Measurements from ENCODE around the gene ZFTA.
"Not testable (repeated sequence)": the region's sequence is repeated elsewhere in the genome, so short reads cannot be mapped to it uniquely, and the experiment has no call there.

ZFTA gene

DNA sequence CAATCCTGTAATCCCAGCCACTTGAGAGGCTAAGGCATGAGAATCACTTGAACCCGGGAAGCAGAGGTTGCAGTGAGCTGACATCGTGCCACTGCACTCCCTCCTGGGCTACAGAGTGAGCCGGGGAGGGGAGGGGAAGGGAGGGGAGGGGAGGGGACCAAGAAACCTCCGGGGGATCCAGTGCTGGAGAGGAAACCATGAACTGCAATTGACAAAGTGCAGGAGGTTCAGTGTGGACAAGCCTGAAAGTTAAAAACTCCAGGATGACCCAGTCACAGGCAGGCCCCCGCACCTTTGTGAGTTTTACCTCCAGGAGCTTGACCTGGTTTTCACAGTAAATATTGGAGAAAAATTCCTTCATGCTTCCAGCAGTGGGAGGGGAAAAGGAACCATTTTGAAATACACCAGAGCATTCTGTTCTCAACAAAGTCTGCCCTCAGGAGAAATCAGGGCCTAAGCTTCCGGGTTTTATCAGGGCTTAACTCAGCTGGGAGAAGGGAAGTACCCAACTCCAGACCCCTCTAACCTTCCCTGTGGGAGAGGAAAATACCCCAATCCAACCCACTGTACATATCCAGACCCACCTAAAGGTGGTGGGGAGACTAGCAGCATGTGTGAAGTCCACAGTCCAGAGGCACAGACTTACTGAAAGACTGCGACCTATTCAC, 15.5 kb upstream of the ZFTA start:
- in situ Hi-C loops (cut with HindIII; ENCODE audit: low pct_ligation_motif_present, low pct_unique_long_range_greater_than_20kb, low sequenced_read_pairs) = no loop called here
- DNase-seq = no peak

DNA sequence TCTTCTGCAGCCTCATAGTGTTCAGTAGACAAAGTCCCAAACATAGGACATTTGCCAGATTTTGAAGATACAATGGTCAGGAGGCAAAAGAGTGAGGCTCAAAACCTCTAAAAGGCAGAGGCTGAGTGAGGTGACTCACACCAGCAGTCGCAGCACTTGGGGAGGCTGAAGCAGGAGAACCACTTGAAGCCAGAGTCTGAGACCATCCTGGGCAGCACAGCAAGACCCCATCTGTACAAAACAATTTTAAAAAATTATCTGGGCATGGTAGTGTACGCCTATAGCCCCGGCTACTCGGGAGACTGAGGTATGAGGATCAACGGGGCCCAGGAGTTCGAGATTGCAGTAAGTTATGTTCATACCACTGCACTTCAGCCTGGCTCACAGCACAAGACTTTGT, 14.2 kb upstream of the ZFTA start:
- DNase-seq = no peak
- in situ Hi-C loops (cut with HindIII; ENCODE audit: low pct_ligation_motif_present, low pct_unique_long_range_greater_than_20kb, low sequenced_read_pairs) = no loop called here

DNA sequence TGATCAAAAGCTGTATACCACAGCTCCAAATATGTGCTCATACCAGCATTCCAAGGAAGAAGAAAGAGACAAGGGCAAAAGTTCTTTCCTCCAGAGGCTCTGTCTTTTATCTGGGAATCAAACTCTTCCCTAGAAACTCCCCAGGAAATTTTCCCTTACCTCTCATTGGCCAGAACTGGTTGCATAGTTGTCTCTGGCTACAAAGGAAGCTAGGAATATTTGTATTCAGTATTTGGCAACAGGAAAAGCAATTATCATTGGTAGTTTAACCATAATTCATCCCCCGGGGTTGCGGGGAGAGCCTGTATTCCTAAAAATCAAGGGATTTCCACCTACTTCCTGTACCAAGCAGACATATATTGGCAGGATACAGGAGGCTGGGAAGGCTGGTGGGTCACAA, 10.5 kb upstream of the ZFTA start:
- no peak for DNase-seq
- in situ Hi-C loops (cut with HindIII; ENCODE audit: low pct_ligation_motif_present, low pct_unique_long_range_greater_than_20kb, low sequenced_read_pairs) = no loop called here

DNA sequence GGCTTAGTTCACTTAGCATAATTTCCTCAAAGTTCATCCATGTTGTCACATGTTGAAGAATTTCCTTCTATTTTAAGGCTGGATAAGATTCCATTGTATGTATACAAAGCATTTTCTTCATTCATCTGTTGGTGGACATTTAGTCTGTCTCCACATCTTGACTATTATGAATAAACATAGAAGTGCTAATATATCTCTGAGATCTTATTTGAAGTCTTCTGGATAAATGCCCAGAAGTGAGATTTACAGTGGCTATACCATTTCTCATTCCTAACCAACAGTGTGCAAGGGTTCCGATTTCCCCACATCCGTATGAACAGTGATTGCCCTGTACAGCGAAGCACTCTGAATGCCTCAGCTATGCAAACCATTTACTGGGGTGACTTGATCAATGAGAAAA, 6.6 kb upstream of the ZFTA start:
- in situ Hi-C loops (cut with HindIII; ENCODE audit: low pct_ligation_motif_present, low pct_unique_long_range_greater_than_20kb, low sequenced_read_pairs) = no loop called here
- no peak for DNase-seq

DNA sequence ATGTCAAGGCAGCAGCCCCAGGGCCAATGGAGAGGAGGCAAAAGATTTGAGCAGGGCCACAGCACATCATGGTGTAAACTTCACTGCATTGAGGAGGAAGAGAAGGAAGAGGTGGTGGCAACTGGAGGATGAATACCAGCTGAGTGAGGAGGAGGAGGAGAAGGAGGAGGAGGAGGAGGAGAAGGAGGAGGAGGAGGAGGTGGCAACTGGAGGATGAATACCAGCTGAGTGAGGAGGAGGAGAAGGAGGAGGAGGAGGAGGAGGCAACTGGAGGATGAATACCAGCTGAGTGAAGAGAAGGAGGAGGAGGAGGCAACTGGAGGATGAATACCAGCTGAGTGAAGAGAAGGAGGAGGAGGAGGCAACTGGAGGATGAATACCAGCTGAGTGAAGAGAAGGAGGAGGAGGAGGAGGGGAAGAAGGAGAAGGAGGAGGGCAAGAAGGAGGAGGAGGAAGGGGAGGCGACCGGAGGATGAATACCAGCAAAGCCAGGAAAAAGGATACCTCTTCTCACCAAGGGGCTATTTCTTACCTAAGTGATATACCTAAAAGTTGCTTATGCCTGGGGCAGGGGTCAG, 3.3 kb upstream of the ZFTA start:
- in situ Hi-C loops (cut with HindIII; ENCODE audit: low pct_ligation_motif_present, low pct_unique_long_range_greater_than_20kb, low sequenced_read_pairs); DNase-seq: not testable (repeated sequence)

DNA sequence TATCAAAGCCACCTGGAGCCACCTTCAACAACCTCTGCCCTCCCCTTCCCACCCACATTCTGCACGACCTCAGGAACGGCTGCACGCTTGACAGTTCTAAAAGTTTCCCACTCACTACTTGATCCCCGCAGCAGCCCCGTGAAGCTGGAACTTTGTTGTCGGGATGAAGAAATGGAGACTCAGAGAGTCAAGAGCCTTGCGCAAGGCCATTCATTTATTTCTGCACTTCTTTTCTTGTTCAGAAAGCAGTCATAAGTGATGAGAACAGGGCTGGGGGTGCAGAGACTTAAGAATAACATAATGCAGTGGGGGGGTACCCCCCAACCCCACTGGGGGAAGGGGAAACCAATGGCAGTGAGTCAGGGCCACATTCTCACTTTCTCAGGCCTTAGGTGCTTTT, 2.2 kb upstream of the ZFTA start:
- in situ Hi-C loops (cut with HindIII; ENCODE audit: low pct_ligation_motif_present, low pct_unique_long_range_greater_than_20kb, low sequenced_read_pairs) = no loop called here

DNA sequence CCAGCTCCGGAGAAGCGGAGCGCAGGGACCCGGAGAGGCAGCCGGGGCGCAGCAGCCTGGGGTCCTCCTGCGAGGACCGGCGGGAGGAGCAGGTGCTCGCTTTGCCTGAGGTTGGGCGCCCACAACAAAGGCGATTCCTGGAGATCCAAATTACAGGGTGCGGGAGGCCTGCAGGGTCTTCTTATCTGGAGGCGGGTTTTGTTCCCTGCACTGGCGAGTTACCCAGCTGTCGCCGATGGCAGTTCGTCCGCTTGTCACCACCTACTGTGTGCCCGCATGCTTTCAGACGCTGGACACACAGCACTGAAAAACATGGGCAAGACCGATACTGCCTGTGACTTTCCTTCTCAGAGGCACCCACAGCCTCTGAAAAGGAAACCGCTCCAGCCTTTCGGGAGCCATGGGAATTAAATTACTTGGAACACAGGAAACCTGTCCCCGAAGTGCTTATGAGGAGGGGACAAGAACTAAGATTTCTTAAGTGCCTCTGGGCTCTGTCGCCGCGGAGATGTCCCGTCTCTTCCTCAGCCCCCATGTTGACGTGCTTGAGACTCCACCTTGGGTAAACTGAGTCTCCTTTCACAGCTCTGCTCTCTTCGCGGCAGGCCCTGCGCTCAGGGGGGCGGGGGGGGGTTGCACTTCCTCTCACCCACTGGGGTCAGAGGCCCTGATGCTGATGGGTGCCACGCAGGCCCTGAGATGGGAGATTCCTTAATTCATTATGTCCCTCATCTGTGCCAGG, 1.3 kb upstream of the ZFTA start:
- in situ Hi-C loops (cut with HindIII; ENCODE audit: low pct_ligation_motif_present, low pct_unique_long_range_greater_than_20kb, low sequenced_read_pairs) = no loop called here
- no peak for DNase-seq

More for the DNA sequence above, 2.2 kb upstream of the ZFTA start:
- no peak for DNase-seq

DNA sequence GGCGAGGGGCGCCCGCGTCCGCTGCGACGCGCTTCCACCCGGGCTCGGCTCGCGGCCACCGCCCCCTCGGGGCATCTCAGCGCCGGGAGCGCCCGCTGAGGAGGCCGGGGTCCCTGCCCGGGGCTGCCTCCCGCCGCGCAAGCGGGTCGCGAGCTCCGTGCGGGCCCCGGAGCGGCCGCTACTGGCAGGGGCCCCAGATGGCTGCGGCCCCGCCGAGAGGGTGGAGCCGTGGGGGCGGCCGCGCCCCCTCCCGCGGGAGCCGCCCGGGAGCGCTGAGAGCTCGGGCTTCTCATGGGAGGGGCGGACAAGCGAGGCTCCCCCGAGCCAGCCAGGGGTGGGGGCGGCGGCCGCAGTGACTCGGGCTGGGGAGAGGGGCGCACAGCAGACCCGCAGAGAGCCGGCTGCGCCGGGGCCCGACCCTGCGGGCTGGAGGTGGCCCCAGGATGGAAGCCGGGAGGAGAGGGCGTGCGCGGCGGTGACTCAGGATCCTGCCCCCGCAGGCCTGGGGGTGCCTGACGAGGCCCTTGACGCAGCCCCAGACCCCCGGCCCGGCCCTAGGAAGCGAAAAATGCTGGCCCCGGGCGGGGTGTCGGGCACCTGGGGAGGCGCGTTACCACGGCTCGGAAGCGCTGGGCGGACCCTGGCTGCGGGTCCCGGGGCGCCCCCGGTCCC, 603 bp upstream of the ZFTA start:
- DNase-seq = peak; percentile 37
- in situ Hi-C loops (cut with HindIII; ENCODE audit: low pct_ligation_motif_present, low pct_unique_long_range_greater_than_20kb, low sequenced_read_pairs) = no loop called here

DNA sequence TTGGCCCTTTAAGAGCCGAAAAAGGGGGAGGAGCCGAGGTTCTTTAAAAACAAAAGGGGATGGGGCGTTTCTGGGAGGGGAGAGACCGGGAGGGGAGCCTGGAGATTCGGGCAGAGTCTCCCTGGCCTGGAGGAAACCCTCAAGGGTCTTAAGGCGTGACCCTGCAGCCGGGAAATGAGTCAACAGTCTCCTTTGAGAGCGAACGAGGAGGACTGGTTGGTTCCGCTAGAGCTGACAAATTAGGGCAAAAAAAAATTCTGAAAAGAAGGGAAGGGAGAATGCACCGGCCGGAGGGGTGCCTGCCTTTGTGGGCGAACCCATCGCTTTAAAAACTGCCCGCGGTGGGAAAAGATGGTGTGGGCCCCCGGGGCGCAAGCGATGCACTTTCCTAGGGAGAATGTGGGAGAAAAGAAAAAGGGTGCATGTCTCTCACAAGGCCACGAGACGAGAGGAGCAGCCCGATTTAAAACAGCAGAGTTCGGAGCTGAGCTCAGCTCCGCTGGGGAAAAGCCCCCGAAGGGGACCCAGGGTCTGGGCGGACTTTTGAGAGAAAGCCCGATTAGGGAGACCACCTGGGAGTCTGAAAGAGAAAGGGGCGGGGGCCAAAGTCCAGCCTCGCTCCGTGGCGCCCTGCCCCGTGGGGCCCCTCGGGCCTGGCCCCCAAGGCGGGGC, 874 bp downstream of the ZFTA start:
- DNase-seq = peak; percentile 57
- in situ Hi-C loops (cut with HindIII; ENCODE audit: low pct_ligation_motif_present, low pct_unique_long_range_greater_than_20kb, low sequenced_read_pairs) = no loop called here

DNA sequence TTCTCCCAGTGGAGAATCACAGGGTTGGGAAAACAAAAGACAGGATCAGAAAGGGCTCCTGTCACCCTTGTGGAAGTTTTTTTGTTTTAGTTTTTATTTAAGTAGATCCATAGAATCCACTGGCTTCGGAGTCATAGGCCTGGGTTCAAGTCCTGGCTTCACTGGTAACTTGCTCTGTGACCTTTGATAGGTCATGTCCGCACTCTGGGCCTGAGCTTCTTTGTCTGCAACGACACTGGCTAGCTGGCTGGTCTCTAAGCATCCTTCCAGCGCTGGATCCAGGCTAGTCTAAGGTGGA, 1.4 kb downstream of the ZFTA start:
- in situ Hi-C loops (cut with HindIII; ENCODE audit: low pct_ligation_motif_present, low pct_unique_long_range_greater_than_20kb, low sequenced_read_pairs) = no loop called here
- no peak for DNase-seq

DNA sequence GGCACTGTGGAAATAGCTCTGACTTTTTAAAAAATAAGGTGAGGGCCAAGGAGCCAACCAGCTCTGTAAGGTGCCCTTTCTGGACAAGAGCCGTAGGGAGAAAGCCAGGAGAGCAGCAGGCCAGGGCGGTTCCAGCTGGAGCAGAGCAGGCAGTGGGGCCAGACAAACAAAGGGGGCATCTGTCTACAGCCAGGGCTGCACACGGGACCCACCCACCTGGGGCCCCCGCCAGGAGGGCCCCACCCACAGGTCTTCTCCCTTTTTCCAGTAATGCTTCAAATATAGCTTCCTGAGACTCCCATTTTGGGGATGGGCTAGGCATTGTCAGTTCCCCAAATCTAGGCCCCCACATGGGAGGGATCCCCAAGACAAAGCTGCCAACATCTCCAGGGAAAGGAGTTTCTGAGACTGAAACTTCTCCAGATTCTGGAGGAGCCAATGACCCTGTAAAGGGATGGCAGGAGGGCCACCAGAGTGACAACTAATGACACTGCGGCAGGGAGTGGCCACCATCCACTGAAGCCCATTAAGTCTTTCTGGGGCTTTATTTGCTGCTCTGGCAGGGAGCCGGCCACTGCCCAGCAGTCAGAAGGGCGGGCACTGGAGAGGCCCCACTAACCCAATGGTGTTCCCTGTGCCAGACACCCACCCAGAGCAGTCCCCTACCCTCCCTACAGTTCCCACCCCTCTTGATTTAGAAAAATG, 1.9 kb downstream of the ZFTA start:
- in situ Hi-C loops (cut with HindIII; ENCODE audit: low pct_ligation_motif_present, low pct_unique_long_range_greater_than_20kb, low sequenced_read_pairs) = no loop called here
- no peak for DNase-seq

DNA sequence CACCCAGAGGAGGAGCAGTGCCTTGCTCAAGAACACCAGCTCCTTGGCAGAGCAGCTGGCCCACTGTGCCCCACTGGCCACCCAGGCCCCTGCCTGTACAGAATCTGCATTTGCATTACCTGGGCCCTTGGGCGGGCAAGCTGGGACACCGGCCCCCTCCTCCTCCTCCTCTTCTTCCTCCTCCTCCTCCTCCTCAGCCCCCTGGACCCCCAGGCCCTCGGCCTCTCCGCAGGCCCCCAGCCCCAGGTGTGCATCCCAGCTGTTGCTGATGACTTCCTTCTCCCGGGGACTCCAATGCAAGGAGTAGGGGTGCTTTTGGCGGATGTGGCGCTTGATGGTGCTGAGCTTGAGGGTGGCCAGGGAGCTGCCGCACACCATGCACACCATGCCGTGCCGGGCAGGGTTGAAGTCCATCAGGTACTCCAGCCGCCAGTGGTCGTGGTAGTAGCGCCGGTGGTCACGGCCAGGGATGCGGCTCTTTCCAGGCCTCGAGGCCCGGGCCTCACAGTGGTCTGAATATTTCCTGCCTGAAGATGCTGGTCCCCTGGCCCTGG, 2.8 kb downstream of the ZFTA start:
- DNase-seq = no peak
- in situ Hi-C loops (cut with HindIII; ENCODE audit: low pct_ligation_motif_present, low pct_unique_long_range_greater_than_20kb, low sequenced_read_pairs) = no loop called here

DNA sequence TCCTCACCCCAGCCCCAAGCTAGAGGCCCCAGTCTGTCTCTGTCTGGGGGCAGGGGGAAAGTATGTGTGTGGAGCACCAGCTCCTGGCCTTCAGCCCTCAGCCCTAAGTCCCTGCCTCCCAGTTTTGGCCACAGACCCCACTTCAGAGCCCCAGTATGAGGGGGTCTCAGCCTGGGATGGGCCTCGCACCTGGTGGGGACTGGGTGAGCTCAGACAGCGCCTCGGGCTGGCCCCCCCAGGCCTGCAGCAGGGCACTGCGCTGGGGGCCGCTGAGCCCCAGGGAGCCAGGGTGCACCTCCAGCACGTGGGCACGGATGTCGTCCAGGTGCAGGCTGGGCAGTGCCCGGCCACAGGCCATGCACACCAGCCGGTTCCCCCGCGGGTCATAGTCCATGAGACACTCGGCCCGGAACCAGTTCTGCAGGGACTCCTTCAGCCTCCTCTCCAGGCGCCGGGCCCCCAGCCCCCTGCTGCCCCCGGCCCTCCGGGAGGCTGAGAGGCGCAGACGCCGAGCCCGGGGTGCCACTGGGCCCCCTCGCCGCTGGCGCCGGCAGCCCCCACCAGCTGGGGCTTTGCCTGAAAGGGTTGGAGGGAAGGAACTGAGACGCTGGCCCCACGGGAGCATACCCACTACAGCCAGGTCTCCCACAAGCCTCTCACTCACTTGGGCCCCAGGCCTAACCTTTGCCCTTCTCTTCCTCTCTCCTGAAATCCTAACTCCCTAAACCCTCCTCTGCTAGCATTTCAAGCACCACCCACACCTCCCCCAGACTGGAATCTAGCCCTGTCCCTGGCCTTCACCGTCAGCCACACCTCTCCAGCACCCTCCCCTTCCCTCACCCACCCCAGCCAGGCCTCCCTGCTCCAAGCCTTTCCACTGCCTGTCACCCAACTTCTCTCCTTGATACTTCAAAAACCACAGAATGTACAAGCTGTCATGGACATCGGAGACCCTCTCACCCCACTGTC, 3.6 kb downstream of the ZFTA start:
- no peak for DNase-seq
- in situ Hi-C loops (cut with HindIII; ENCODE audit: low pct_ligation_motif_present, low pct_unique_long_range_greater_than_20kb, low sequenced_read_pairs) = no loop called here

DNA sequence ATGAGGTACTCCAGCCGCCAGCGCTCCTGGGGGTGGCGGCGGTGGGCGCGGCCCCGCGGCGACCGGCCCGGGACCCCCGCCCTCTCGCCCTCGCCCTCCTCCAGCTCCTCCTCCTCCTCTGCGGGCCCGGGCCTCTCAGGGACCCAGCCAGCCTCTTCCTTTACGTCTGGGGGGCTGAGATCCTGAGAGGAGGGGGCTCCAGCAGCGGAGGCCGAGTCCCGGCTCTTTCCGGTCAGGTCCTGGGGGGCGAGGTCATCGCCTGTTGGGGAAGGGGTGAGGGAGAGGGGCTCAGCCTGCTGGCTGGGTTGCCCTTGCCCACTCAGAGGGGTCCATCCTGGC, 4.3 kb downstream of the ZFTA start:
- no peak for DNase-seq
- in situ Hi-C loops (cut with HindIII; ENCODE audit: low pct_ligation_motif_present, low pct_unique_long_range_greater_than_20kb, low sequenced_read_pairs) = no loop called here

DNA sequence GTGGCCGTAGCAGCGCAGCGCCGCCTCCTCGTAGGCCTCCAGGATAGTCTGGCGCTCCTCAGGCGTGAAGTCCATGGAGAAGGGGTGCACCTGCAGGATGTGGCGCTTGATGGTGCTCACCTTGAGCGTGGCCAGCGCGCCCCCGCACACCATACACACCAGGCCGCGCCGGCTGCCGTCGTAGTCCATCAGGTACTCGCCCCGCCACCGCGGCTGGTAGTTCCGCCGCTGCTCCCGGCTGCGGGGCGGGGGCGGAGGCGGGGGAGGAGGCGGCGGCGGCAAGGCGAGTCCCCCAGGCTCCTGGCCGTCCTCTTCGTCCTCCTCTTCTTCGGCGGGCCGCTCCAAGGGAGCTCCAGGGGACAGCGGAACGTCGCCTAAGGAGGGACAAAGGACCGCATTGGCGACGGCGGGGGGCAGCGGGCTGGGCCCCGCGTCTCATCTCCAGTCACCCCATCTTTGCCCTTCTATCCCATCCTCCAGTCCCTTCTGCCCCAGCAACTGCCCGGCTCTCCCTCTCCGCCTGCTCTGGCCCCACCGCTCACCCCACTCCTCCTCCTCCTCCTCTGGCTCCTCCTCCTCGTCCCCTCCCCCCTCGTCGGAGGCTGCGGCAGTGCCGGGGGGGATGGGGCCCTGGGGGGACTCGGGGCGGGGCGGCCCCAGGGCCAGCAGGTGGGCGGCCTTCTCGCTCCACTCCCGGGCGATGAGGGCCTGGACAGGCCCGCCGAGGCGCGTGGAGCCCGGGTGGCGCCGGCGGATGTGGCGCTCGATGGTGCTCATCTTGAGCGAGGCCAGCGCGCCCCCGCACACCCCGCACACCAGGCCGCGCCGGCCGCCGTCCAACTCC, 4.9 kb downstream of the ZFTA start:
- in situ Hi-C loops (cut with HindIII; ENCODE audit: low pct_ligation_motif_present, low pct_unique_long_range_greater_than_20kb, low sequenced_read_pairs) = no loop called here
- no peak for DNase-seq

DNA sequence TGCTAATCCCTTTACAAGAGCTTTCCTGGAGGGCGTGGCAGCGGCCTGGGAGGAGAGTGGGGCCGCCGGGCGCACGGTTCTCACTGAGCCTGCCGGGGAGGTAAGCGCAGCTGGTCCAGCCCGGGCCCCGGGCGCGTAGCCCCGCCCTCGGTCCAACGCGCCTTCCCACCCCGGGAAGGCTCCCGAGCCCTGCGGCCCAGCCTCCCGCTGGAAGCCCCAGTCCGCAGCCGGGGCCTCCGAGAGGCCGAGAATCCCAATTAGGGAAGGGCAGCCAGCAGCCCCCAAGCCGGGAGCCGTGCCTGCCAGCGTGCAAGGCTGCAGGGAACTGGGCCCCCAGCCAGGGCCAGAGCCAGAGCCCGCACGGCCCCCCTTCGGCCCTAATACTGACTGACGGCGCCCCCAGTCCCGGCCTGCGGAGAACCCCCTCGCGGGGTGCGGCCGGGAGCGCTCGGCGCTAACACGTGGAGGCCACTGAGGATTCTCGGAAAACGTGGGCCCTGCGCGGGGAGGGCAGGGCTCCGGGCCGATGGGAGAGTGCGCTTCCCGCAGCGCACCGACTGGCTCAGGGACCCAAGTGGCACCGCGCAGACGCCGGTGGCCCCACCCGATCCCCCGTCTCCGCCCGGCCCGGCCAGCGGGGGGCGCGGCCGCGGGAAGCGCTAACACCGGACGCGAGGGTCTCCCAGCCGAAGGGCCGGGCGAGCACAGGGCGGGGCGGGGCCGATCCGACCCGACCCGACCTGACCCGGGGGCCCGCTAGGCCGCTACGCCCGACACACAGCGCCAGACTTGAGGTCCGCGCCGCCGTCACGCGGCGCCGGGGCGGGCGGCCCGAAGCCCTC, 5.7 kb downstream of the ZFTA start:
- DNase-seq = no peak
- in situ Hi-C loops (cut with HindIII; ENCODE audit: low pct_ligation_motif_present, low pct_unique_long_range_greater_than_20kb, low sequenced_read_pairs) = no loop called here

All from ACHN (cell line).